Measurements from ENCODE around the gene COX6A2. TPM values are rescaled to one million over a fixed set of nuclear protein-coding genes. Genes with fewer than 3 reads are reported as not detected.

Gene COX6A2
- total RNA-seq (2021; ENCODE audit: unreplicated experiment) (not detected), Bru-seq, nascent RNA (percentile 20 among the genes with signal in this experiment), BruChase-seq, experiment 1, labeled RNA remaining after a 2-hour chase (not detected), BruChase-seq, experiment 2, labeled RNA remaining after a 6-hour chase (not detected)
- not detected for polyA plus RNA-seq (2012; ENCODE audit: insufficient read length)
- long read RNA-seq = 0 reads

DNA sequence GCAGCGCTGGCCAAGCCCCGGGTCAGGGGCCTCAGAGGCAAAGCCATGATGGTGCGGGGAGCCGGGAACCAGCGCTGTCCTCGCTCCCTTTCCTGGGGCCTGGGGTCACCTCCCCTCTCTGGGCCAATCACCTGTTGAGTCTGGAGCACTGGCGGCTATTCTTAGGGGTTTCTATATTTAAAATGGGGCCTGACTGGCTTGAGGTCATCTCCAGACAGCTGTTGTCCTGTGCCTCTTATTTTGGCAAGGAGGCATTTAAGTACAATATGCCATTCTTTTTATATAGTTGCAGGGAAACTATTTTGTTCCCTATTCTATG, at the start of gene COX6A2:
Gene COX6A2, minus strand, starts transcription at position 82 of the 319 bp plus-strand sequence. Its CDS starts 35 bp downstream, at position 47.
- no peak for ATAC-seq
- H3K27me3 ChIP-seq (ENCODE audit: control insufficient read depth, insufficient read depth, low read length) = no peaks in the 10 kb centered on the region
- H3K9me3 ChIP-seq (ENCODE audit: control insufficient read depth, insufficient read depth, low read depth, low read length) = no peaks in the 10 kb centered on the region
- no TSS peak for BruUV-seq (replicated peaks)
- in situ Hi-C loops (cut with HindIII; ENCODE audit: low pct_unique_long_range_greater_than_20kb, low sequenced_read_pairs) = no loop called here
- no peaks in the 10 kb centered on the region for H3K36me3 ChIP-seq (ENCODE audit: control insufficient read depth, insufficient read depth, low read length)
- no peak for DNase-seq (ENCODE audit: low read depth, low spot score)
- POLR2A ChIA-PET = no interaction called here
- TF ChIP-seq POLR2AphosphoS5 (IDR thresholded peaks at IDR 0.05; ENCODE audit: low read depth, low read length) (no peak), TCF7L2 (IDR thresholded peaks at IDR 0.05; ENCODE audit: low read depth, low read length) (no peak), SIN3A (IDR thresholded peaks at IDR 0.05; ENCODE audit: borderline replicate concordance, insufficient read depth, low read depth, low read length) (no peak)
- TF ChIP-seq, protein P1, sequence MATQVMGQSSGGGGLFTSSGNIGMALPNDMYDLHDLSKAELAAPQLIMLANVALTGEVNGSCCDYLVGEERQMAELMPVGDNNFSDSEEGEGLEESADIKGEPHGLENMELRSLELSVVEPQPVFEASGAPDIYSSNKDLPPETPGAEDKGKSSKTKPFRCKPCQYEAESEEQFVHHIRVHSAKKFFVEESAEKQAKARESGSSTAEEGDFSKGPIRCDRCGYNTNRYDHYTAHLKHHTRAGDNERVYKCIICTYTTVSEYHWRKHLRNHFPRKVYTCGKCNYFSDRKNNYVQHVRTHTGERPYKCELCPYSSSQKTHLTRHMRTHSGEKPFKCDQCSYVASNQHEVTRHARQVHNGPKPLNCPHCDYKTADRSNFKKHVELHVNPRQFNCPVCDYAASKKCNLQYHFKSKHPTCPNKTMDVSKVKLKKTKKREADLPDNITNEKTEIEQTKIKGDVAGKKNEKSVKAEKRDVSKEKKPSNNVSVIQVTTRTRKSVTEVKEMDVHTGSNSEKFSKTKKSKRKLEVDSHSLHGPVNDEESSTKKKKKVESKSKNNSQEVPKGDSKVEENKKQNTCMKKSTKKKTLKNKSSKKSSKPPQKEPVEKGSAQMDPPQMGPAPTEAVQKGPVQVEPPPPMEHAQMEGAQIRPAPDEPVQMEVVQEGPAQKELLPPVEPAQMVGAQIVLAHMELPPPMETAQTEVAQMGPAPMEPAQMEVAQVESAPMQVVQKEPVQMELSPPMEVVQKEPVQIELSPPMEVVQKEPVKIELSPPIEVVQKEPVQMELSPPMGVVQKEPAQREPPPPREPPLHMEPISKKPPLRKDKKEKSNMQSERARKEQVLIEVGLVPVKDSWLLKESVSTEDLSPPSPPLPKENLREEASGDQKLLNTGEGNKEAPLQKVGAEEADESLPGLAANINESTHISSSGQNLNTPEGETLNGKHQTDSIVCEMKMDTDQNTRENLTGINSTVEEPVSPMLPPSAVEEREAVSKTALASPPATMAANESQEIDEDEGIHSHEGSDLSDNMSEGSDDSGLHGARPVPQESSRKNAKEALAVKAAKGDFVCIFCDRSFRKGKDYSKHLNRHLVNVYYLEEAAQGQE (IDR thresholded peaks at IDR 0.05; ENCODE audit: insufficient read depth in 1 of 2, low read depth in 2 of 2, low read length in 1 of 2) = no peak
- TF ChIP-seq, protein P2, sequence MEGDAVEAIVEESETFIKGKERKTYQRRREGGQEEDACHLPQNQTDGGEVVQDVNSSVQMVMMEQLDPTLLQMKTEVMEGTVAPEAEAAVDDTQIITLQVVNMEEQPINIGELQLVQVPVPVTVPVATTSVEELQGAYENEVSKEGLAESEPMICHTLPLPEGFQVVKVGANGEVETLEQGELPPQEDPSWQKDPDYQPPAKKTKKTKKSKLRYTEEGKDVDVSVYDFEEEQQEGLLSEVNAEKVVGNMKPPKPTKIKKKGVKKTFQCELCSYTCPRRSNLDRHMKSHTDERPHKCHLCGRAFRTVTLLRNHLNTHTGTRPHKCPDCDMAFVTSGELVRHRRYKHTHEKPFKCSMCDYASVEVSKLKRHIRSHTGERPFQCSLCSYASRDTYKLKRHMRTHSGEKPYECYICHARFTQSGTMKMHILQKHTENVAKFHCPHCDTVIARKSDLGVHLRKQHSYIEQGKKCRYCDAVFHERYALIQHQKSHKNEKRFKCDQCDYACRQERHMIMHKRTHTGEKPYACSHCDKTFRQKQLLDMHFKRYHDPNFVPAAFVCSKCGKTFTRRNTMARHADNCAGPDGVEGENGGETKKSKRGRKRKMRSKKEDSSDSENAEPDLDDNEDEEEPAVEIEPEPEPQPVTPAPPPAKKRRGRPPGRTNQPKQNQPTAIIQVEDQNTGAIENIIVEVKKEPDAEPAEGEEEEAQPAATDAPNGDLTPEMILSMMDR (IDR thresholded peaks at IDR 0.05) = no peak
- H3K27ac ChIP-seq (ENCODE audit: low read length) = peak within 1 kb of the TSS; percentile 34; the same call in 1 of the 2 replicates
- H3K4me3 ChIP-seq (ENCODE audit: low read depth in 2 of 2, low read length in 2 of 2) = peak within 1 kb of the TSS; percentile 32 to 40
- intact Hi-C loops (cut with micrococcal nuclease; ENCODE audit: unreplicated experiment) = no loop called here
- no peaks in the 10 kb centered on the region for H3K4me1 ChIP-seq (ENCODE audit: control insufficient read depth, insufficient read depth, low read length)
- CTCF ChIA-PET = no interaction called here

GRCh38 chr16:31477220-31478216, 49.4 kb upstream of the COX6A2 start:
- Histone ChIP-seq H3K4me3 (ENCODE audit: low read depth in 2 of 2, low read length in 2 of 2) (peak overlapping the region; percentile 45 to 56), H3K27me3 (ENCODE audit: control insufficient read depth, insufficient read depth, low read length) (no peaks in the 10 kb centered on the region), H3K36me3 (ENCODE audit: control insufficient read depth, insufficient read depth, low read length) (peaks cover 3% of the 10 kb centered on the region; the same call in 1 of the 2 replicates), H3K27ac (ENCODE audit: low read length) (peak overlapping the region; percentile 7; the same call in 1 of the 2 replicates), H3K4me1 (ENCODE audit: control insufficient read depth, insufficient read depth, low read length) (peaks cover 4% of the 10 kb centered on the region; the same call in 1 of the 2 replicates), H3K9me3 (ENCODE audit: control insufficient read depth, insufficient read depth, low read depth, low read length) (no peaks in the 10 kb centered on the region)
- no TSS peak for BruUV-seq (replicated peaks)
- DNase-seq (ENCODE audit: low read depth, low spot score) (no peak), ATAC-seq (peak; percentile 72)
- in situ Hi-C loops (cut with HindIII; ENCODE audit: low pct_unique_long_range_greater_than_20kb, low sequenced_read_pairs) = no loop called here
- intact Hi-C loops (cut with micrococcal nuclease; ENCODE audit: unreplicated experiment) = loop anchor here (5.0 kb wide), 1 partner anchor 50 kb away; the partner anchor contains the start of gene AHSP
- TF ChIP-seq, protein P1 (IDR thresholded peaks at IDR 0.05; ENCODE audit: insufficient read depth in 1 of 2, low read depth in 2 of 2, low read length in 1 of 2) = no peak
- TF ChIP-seq, protein P2 (IDR thresholded peaks at IDR 0.05) = no peak
- TF ChIP-seq SIN3A (IDR thresholded peaks at IDR 0.05; ENCODE audit: borderline replicate concordance, insufficient read depth, low read depth, low read length) (no peak), TCF7L2 (IDR thresholded peaks at IDR 0.05; ENCODE audit: low read depth, low read length) (no peak), POLR2AphosphoS5 (IDR thresholded peaks at IDR 0.05; ENCODE audit: low read depth, low read length) (no peak)
- CTCF ChIA-PET = interaction anchor here (0.6 to 1.5 kb wide), 3 partner anchors 17 to 665 kb away, joined by 3 to 6 read pairs (median 4); no protein-coding TSS in a partner anchor
- POLR2A ChIA-PET = no interaction called here
